Cardiac muscle cell (in vitro differentiated cells and primary cell): Measurements from ENCODE around the gene ACSF2. TPM values are rescaled to one million over a fixed set of nuclear protein-coding genes. Genes with fewer than 3 reads are reported as not detected.
"Not testable (repeated sequence)": the region's sequence is repeated elsewhere in the genome, so short reads cannot be mapped to it uniquely, and the experiment has no call there.

Experiments used
- DNase-seq, 2 donors: peaks; one replicate each; pipeline versions ENCODE4 v3.0.0 to v3.0.0-alpha.2; 2010 to 2017; ENCODE audit warnings: low read depth in 1 of 2, low spot score in 1 of 2
- H3K27ac ChIP-seq: fragments of 200-600 bp; sonication (generic); 2 replicates; pipeline ENCODE4 v1.5.1; 2016
- H3K27me3 ChIP-seq: fragments of 200-600 bp; sonication (generic); 2 replicates; pipeline ENCODE4 v1.6.0; 2016; ENCODE audit warnings: control low read depth
- H3K36me3 ChIP-seq: fragments of 200-600 bp; sonication (generic); 2 replicates; pipeline ENCODE4 v1.5.1; 2016; ENCODE audit warnings: control low read depth
- H3K4me1 ChIP-seq: fragments of 200-600 bp; sonication (generic); 2 replicates; pipeline ENCODE4 v1.8.1; 2017; ENCODE audit warnings: low read depth, mild to moderate bottlenecking, mixed run types
- H3K4me3 ChIP-seq: fragments of 200-600 bp; sonication (generic); 2 replicates; pipeline ENCODE4 v1.5.1; 2016; ENCODE audit warnings: mild to moderate bottlenecking
- H3K9me3 ChIP-seq: fragments of 200-600 bp; sonication (generic); 2 replicates; pipeline ENCODE4 v1.5.1; 2017; ENCODE audit warnings: low read depth, mild to moderate bottlenecking, control low read depth
- CTCF ChIP-seq: IDR thresholded peaks from 2 replicates; pipeline ENCODE4 v1.5.1; 2012; ENCODE audit warnings: low read depth, mild to moderate bottlenecking, low read length
- polyA plus RNA-seq: library from polyadenylated mRNA; unstranded; fragments of >200 nt; fragmentation: Nextera tagmentation; extraction: Ambion mirVana; gene quantifications from 2 replicates; pipeline ENCODE4 v1.2.1, GENCODE V29; 2016
- total RNA-seq: library from RNA; depleted of rRNA; stranded (reverse); fragments of >200 nt; gene quantifications from 2 replicates; pipeline ENCODE4 v1.2.3, GENCODE V29; 2016

ACSF2 gene
- total and polyA plus RNA-seq, 2 experiments from 2014 or later: 73.3 to 177 TPM

GRCh38 chr17:50426472-50426782, 409 bp downstream of the ACSF2 start:
- H3K4me3 ChIP-seq: peak overlapping the region; percentile 56
- peaks cover 39% of the 10 kb centered on the region for H3K4me1 ChIP-seq
- H3K27me3 ChIP-seq: no peaks in the 10 kb centered on the region
- no peaks in the 10 kb centered on the region for H3K36me3 ChIP-seq
- TF ChIP-seq CTCF: no peak
- peak overlapping the region; percentile 68 for H3K27ac ChIP-seq
- no peaks in the 10 kb centered on the region for H3K9me3 ChIP-seq
- DNase-seq: no peak

GRCh38 chr17:50426814-50427787, 1.1 kb downstream of the ACSF2 start:
- peak; percentile 33 to 76 for DNase-seq
- Histone ChIP-seq H3K36me3 (no peaks in the 10 kb centered on the region), H3K27ac (peak overlapping the region; percentile 68), H3K4me1 (peaks cover 34% of the 10 kb centered on the region), H3K27me3 (no peaks in the 10 kb centered on the region), H3K9me3 (no peaks in the 10 kb centered on the region), H3K4me3 (peak overlapping the region; percentile 56)
- peak; percentile 22 for TF ChIP-seq CTCF

- not testable (repeated sequence) for DNase-seq, H3K36me3 ChIP-seq, H3K9me3 ChIP-seq, H3K27me3 ChIP-seq
- Histone ChIP-seq H3K4me1 (peaks cover 34% of the 10 kb centered on the region), H3K27ac (peak overlapping the region; percentile 68), H3K4me3 (peak overlapping the region; percentile 56)
Observed at GRCh38 chr17:50428126-50428525, 2.1 kb downstream of the ACSF2 start.

GRCh38 chr17:50428831-50429424, 2.9 kb downstream of the ACSF2 start:
- Histone ChIP-seq H3K9me3 (no peaks in the 10 kb centered on the region), H3K27ac (peak overlapping the region; percentile 68), H3K4me3 (no peak overlapping the region), H3K36me3 (no peaks in the 10 kb centered on the region), H3K4me1 (peaks cover 34% of the 10 kb centered on the region), H3K27me3 (no peaks in the 10 kb centered on the region)
- no peak for DNase-seq
- TF ChIP-seq CTCF: no peak

- Histone ChIP-seq H3K9me3 (no peaks in the 10 kb centered on the region), H3K27me3 (no peaks in the 10 kb centered on the region), H3K4me1 (peaks cover 30% of the 10 kb centered on the region), H3K4me3 (no peak overlapping the region), H3K36me3 (no peaks in the 10 kb centered on the region), H3K27ac (no peak overlapping the region)
- TF ChIP-seq CTCF: no peak
- DNase-seq: no peak
Observed at GRCh38 chr17:50429793-50430192, 3.8 kb downstream of the ACSF2 start.
